WI38 (cell line): ENCODE data around the gene BICD2.

Experiments
- H3K4me3 ChIP-seq: 2 replicates; pipeline ENCODE4 v1.5.1; 2011; ENCODE audit warnings: low read depth, mild to moderate bottlenecking, control low read depth, low read length
- CTCF ChIP-seq: IDR thresholded peaks from 2 replicates; pipeline ENCODE4 v1.5.1; 2012; ENCODE audit warnings: low read depth, mild to moderate bottlenecking, control low read depth, low read length

Gene BICD2

GRCh38 chr9:92781899-92782298, 17.3 kb upstream of the BICD2 start:
- H3K4me3 ChIP-seq = no peak overlapping the region

GRCh38 chr9:92780206-92780605, 15.6 kb upstream of the BICD2 start:
- H3K4me3 ChIP-seq = no peak overlapping the region
- TF ChIP-seq CTCF = no peak

More at GRCh38 chr9:92781899-92782298, 17.3 kb upstream of the BICD2 start:
- no peak for TF ChIP-seq CTCF

- no peak for TF ChIP-seq CTCF
- H3K4me3 ChIP-seq = no peak overlapping the region
Observed at GRCh38 chr9:92775466-92775865, 10.8 kb upstream of the BICD2 start.

- TF ChIP-seq CTCF = no peak
- no peak overlapping the region for H3K4me3 ChIP-seq
Observed at GRCh38 chr9:92774274-92774673, 9.6 kb upstream of the BICD2 start.

GRCh38 chr9:92773810-92774209, 9.2 kb upstream of the BICD2 start:
- no peak for TF ChIP-seq CTCF
- no peak overlapping the region for H3K4me3 ChIP-seq

- TF ChIP-seq CTCF = no peak
- H3K4me3 ChIP-seq = no peak overlapping the region
Observed at GRCh38 chr9:92771309-92771708, 6.7 kb upstream of the BICD2 start.

GRCh38 chr9:92770360-92770995, 5.8 kb upstream of the BICD2 start:
- H3K4me3 ChIP-seq = no peak overlapping the region
- TF ChIP-seq CTCF = no peak
